CD4-positive, CD25-positive, alpha-beta regulatory T cell (primary cell): Measurements from ENCODE around the gene SF3B5. TPM values are rescaled to one million over a fixed set of nuclear protein-coding genes. Genes with fewer than 3 reads are reported as not detected.
A peak's percentile ranks its signal among the peaks of the same experiment; 100 is the strongest.
"Not testable (repeated sequence)": the region's sequence is repeated elsewhere in the genome, so short reads cannot be mapped to it uniquely, and the experiment has no call there.

Experiments used
- ATAC-seq, 2 donors: fragments of 150-1000 bp; cut with Tn5 transposase; one replicate each; pipeline ENCODE4 v1.10.0; 2021; ENCODE audit warnings: low read depth in 2 of 2, moderate number of reproducible peaks in 2 of 2, moderate library complexity in 1 of 2
- DNase-seq, 3 donors: peaks; one replicate each; pipeline versions ENCODE4 v3.0.0 to v3.0.0-alpha.2; 2012 to 2022; ENCODE audit warnings: mixed read lengths in 1 of 3
- H3K27ac ChIP-seq: one replicate; pipeline ENCODE4 v1.7.0; 2013; ENCODE audit warnings: mild to moderate bottlenecking, low read length; ENCODE audit not compliant: insufficient read depth, poor library complexity, severe bottlenecking
- H3K27me3 ChIP-seq: one replicate; pipeline ENCODE4 v1.7.0; 2013; ENCODE audit warnings: low read length; ENCODE audit not compliant: control insufficient read depth, insufficient read depth
- H3K36me3 ChIP-seq: one replicate; pipeline ENCODE4 v1.7.0; 2013; ENCODE audit warnings: mild to moderate bottlenecking, low read length, moderate library complexity; ENCODE audit not compliant: control insufficient read depth, insufficient read depth
- H3K4me1 ChIP-seq: 2 replicates; pipeline ENCODE4 v1.7.0; 2013; ENCODE audit warnings: mild to moderate bottlenecking, low read length; ENCODE audit not compliant: insufficient read depth, control insufficient read depth, poor library complexity, severe bottlenecking
- H3K4me3 ChIP-seq: one replicate; pipeline ENCODE4 v1.7.0; 2013; ENCODE audit warnings: low read depth, mild to moderate bottlenecking, low read length, moderate library complexity
- H3K9me3 ChIP-seq, 2 experiments: 1 replicate in 1 of 2; 2 replicates in 1 of 2; pipeline ENCODE4 v1.7.0; 2013; ENCODE audit warnings: low read length in 2 of 2, mild to moderate bottlenecking in 1 of 2, moderate library complexity in 1 of 2; ENCODE audit not compliant: control insufficient read depth in 2 of 2
- H3K27ac Mint-ChIP-seq, 3 donors: one replicate each; pipeline ENCODE4 v1.8.0; 2020 to 2022; ENCODE audit warnings: mild to moderate bottlenecking in 3 of 3, mixed read lengths in 3 of 3, moderate library complexity in 2 of 3
- H3K27me3 Mint-ChIP-seq: one replicate; pipeline ENCODE4 v1.8.0; 2022; ENCODE audit warnings: mild to moderate bottlenecking, mixed read lengths
- H3K36me3 Mint-ChIP-seq: one replicate; pipeline ENCODE4 v1.8.0; 2020; ENCODE audit warnings: mixed read lengths
- H3K4me1 Mint-ChIP-seq, 4 donors: one replicate each; pipeline ENCODE4 v1.8.0; 2020 to 2022; ENCODE audit warnings: mixed read lengths in 4 of 4, mild to moderate bottlenecking in 1 of 4
- H3K4me3 Mint-ChIP-seq, 4 donors: one replicate each; pipeline ENCODE4 v1.8.0; 2020 to 2022; ENCODE audit warnings: mild to moderate bottlenecking in 4 of 4, mixed read lengths in 4 of 4, moderate library complexity in 3 of 4
- H3K9me3 Mint-ChIP-seq, 7 donors: one replicate each; pipeline ENCODE4 v1.8.0; 2020 to 2022; ENCODE audit warnings: mixed read lengths in 7 of 7, mild to moderate bottlenecking in 3 of 7, moderate library complexity in 2 of 7
- polyA plus RNA-seq, 4 donors: library from polyadenylated mRNA; unstranded; fragments of 300-500 nt; fragmentation: Illumina TruSeq; gene quantifications; one replicate each; pipeline ENCODE4 v1.2.3, GENCODE V29; 2021
- total RNA-seq: library from RNA; stranded (reverse); gene quantifications from one replicate; pipeline ENCODE4 v1.2.3, GENCODE V29; 2022

Gene SF3B5
- total and polyA plus RNA-seq, 5 donors from 2014 or later, result 127 to 448 (median 440) TPM

DNA sequence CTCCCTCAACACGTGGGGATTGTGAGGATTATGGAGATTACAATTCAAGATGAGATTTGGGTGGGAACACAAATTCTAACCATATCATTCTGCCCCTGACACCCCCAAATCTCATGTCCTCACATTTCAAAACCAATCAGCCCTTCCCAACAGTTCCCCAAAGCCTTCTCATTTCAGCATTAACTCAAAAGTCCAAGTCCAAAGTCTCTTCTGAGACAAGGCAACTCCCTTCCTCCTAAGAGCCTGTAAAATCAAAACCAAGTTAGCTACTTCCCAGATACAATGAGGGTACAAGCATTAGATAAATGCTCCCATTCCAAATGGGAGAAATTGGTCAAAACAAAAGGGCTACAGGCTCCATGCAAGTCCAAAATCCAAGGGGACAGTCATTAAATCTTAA lies 47.7 kb downstream of the SF3B5 start:
- peaks cover 7% of the 10 kb centered on the region for H3K27me3 Mint-ChIP-seq
- DNase-seq, result no peak
- Histone ChIP-seq H3K36me3 (no peaks in the 10 kb centered on the region), H3K27me3 (no peaks in the 10 kb centered on the region), H3K4me1 (no peaks in the 10 kb centered on the region), H3K9me3 (no peaks in the 10 kb centered on the region), H3K27ac (no peak overlapping the region), H3K4me3 (no peak overlapping the region)
- H3K9me3 Mint-ChIP-seq, result peaks cover 0 to 5% (median 2%) of the 10 kb centered on the region in 7 donors
- H3K4me3 Mint-ChIP-seq, result peak overlapping the region in 1 of 4 donors; percentile 17
- no peaks in the 10 kb centered on the region for H3K36me3 Mint-ChIP-seq
- peaks cover 0 to 8% (median 4%) of the 10 kb centered on the region in 4 donors for H3K4me1 Mint-ChIP-seq
- peak overlapping the region in 1 of 3 donors; percentile 60 for H3K27ac Mint-ChIP-seq
- no peak for ATAC-seq

- not testable (repeated sequence) for H3K27me3 ChIP-seq, H3K36me3 ChIP-seq, H3K27me3 Mint-ChIP-seq, H3K4me1 ChIP-seq, H3K4me3 ChIP-seq, H3K36me3 Mint-ChIP-seq, H3K9me3 ChIP-seq, H3K27ac ChIP-seq, H3K4me1 Mint-ChIP-seq, H3K9me3 Mint-ChIP-seq
- DNase-seq (peak in 2 of 3 donors; percentile 43 to 63), ATAC-seq (peak in 1 of 2 donors; percentile 55)
- Mint-ChIP-seq H3K27ac (peak overlapping the region in 1 of 3 donors; percentile 67), H3K4me3 (peak overlapping the region in 1 of 4 donors; percentile 37)
Observed at GRCh38 chr6:144046672-144047071, 48.7 kb downstream of the SF3B5 start.

DNA sequence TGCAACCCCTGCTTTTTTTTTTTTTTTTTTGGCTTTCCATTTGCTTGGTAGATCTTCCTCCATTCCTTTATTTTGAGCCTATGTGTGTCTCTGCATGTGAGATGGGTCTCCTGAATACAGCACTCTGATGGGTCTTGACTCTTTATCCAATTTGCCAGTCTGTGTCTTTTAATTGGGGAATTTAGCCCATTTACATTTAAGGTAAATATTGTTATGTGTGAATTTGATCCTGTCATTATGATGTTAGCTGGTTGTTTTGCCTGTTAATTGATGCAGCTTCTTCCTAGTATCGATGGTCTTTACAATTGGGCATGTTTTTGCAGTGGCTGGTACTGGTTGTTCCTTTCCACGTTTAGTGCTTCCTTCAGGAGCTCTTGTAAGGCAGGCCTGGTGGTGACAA lies 50.4 kb downstream of the SF3B5 start:
- H3K36me3 ChIP-seq, H3K27me3 Mint-ChIP-seq, H3K27me3 ChIP-seq, H3K4me3 Mint-ChIP-seq, ATAC-seq, H3K36me3 Mint-ChIP-seq, H3K27ac Mint-ChIP-seq, H3K4me1 Mint-ChIP-seq, H3K9me3 ChIP-seq, H3K9me3 Mint-ChIP-seq, H3K4me1 ChIP-seq, DNase-seq, H3K27ac ChIP-seq, H3K4me3 ChIP-seq: not testable (repeated sequence)

Other genes starting within 250 kb of the SF3B5 start
- gene ZC2HC1B, start 231.1 kb downstream of the SF3B5 start, total RNA-seq, result not detected
- not detected for gene ZC2HC1B, start 231.1 kb downstream of the SF3B5 start, polyA plus RNA-seq
- 2.8 TPM for gene PLAGL1, start 87.3 kb downstream of the SF3B5 start, total RNA-seq
- gene PLAGL1, start 87.3 kb downstream of the SF3B5 start, polyA plus RNA-seq, result 1 to 10 TPM; 1.4 to 4.7 (median 2.6) TPM
- 30.1 TPM for gene STX11, start 54.9 kb upstream of the SF3B5 start, total RNA-seq
- 10 to 100 TPM; 18.2 to 28.6 (median 23.1) TPM for gene STX11, start 54.9 kb upstream of the SF3B5 start, polyA plus RNA-seq
- gene UTRN, start 189.8 kb upstream of the SF3B5 start, total RNA-seq, result 297 TPM
- 10 to 100 TPM; 34.9 to 44.4 (median 37.0) TPM for gene UTRN, start 189.8 kb upstream of the SF3B5 start, polyA plus RNA-seq